GM12892 (cell line): ENCODE results near the gene ASIP.

Experiments used
- DNase-seq: peaks from one replicate; pipeline ENCODE4 v3.0.0; 2011; ENCODE audit not compliant: insufficient read length
- FAIRE-seq: peaks from 2 replicates; lab custom pipeline; 2011; peaks lifted over from hg19 to GRCh38; lab: Jason Lieb, UNC
- POLR2A ChIP-seq: IDR thresholded peaks from 2 replicates; pipeline ENCODE4 v1.6.1; 2011; ENCODE audit warnings: low read depth, low read length, control low read depth
- POLR2AphosphoS5 ChIP-seq: IDR thresholded peaks from 2 replicates; pipeline ENCODE4 v1.6.1; 2011; ENCODE audit warnings: low read depth, low read length, control low read depth
- TAF1 ChIP-seq: IDR thresholded peaks from 2 replicates; pipeline ENCODE4 v1.6.1; 2011; ENCODE audit warnings: low read depth, mild to moderate bottlenecking, control low read depth, low read length, borderline replicate concordance

Gene ASIP

DNA sequence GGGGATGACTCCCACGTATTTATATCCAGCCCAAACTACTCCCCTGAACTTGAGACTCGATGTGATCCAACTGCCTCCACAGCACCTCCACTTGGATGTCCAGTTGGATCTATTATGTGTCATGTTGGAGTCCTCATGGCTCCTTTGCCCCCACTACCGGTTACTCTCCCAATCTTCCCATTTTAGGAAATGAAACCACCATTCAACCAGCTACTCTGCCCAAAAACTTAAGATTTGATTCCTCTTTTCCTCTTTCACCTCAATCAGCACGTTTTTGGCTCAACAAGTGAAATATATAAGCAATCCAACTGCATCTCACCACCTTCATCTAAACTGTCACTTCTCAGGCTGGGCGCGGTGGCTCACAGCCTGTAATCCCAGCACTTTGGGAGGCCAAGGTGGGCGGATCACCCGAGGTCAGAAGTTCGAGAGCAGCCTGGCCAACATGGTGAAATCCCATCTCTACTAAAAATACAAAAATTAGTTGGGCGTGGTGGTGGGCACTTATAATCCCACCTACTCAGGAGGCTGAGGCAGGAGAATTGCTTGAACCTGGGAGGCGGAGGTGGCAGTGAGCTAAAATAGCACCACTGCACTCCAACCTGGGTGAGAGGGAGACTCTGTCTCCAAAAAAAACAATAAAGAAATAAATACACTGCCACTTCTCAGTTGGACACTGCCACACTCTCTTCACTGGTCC lies 58.5 kb downstream of the ASIP start:
- FAIRE-seq = no peak
- TF ChIP-seq POLR2AphosphoS5 = no peak
- TF ChIP-seq TAF1 = no peak
- no peak for TF ChIP-seq POLR2A
- no peak for DNase-seq

DNA sequence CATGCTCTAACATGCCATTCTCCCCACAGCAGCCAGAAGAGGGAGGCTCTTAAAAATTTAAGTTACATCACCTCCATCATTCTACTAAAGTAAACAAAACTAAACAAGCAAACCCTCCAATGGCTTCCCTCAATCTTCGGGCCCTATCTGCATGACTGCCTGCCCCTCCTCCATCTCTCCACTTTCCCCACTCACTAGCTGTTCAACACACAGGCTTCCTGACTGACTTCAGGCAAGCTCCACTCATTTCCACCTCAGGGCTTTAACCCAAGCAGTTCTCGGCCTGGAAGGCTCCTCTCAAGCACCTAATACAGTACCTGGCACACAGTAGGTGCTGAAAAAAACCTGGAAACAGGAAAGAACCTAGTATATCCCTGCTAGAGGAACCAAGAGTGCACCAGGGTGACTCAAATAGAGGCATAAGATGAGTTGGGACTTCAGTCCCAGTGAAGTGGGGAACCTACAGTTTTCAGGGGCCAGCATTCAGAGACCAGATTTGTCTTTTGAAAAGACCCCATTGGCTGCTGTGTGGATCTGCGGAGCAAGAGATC lies 59.1 kb downstream of the ASIP start:
- DNase-seq (no peak), FAIRE-seq (no peak)
- TF ChIP-seq POLR2A (no peak), TAF1 (no peak), POLR2AphosphoS5 (no peak)

DNA sequence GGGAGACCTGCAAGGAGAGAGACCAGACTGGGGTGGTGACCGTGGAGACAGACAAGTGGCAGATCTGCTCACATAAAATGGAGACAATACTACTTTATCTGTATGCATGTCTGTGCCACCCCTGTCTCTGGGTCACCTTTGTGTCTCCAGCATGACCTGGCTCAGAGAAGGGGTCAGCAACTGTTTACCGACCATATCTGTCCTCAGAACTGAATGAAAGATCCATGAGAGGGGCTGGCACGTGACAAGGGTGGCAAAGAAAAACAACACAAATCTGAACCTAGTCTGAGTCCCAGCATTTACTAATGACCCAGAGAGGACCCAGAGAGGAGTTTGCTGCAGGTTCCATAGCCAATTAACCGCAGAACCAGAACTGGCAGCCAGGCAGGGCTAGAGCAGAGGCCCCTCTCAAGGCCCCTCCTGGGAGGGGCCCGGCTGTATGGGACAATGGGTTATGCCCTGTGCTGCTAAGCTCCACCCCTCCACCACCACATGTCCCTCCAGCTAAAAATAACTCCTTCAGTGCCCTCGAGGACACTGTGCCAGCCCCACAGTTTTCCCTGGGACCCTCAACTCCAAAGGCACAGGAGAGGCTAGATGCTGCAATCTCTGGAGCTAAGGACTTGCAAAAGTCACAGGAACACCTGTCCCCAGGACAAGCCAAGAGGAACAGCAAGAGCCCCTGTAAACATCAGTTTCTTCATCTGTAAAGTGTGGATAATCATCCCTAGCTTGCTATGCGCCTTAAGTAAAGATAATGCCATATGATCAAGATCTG lies 59.8 kb downstream of the ASIP start:
- DNase-seq = no peak
- TF ChIP-seq POLR2A = no peak
- peak; percentile 26; the same call in 1 of the 2 replicates for TF ChIP-seq POLR2AphosphoS5
- TF ChIP-seq TAF1 = no peak
- no peak for FAIRE-seq

GRCh38 chr20:34301587-34302311 lies 60.5 kb downstream of the ASIP start:
- DNase-seq (no peak), FAIRE-seq (no peak)
- TF ChIP-seq POLR2A (0 out of 2 replicates have a peak, but pooled peaks have one; percentile 11), POLR2AphosphoS5 (no peak)

DNA sequence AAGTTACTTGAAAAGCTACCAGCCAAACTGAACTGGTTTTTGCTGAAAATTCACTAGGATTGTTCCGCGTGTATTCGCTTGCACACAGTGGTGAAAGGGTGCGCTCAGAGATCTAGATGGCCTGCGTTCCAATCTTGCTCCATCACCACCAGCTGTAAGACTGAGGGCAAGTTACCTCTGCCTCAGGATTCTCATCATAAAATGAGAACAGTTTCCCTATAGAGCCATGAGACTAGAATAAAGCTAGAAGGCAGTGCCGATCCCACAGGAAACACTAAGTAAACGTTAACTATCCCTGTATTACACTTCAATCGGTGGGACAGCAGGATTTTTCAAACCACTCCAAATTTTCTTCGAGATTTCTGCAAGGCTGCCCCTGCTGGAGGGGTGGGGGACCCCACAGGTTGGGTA lies 61.1 kb downstream of the ASIP start:
- TF ChIP-seq POLR2A = no peak
- TF ChIP-seq TAF1 = no peak
- TF ChIP-seq POLR2AphosphoS5 = no peak
- FAIRE-seq = no peak
- no peak for DNase-seq

DNA sequence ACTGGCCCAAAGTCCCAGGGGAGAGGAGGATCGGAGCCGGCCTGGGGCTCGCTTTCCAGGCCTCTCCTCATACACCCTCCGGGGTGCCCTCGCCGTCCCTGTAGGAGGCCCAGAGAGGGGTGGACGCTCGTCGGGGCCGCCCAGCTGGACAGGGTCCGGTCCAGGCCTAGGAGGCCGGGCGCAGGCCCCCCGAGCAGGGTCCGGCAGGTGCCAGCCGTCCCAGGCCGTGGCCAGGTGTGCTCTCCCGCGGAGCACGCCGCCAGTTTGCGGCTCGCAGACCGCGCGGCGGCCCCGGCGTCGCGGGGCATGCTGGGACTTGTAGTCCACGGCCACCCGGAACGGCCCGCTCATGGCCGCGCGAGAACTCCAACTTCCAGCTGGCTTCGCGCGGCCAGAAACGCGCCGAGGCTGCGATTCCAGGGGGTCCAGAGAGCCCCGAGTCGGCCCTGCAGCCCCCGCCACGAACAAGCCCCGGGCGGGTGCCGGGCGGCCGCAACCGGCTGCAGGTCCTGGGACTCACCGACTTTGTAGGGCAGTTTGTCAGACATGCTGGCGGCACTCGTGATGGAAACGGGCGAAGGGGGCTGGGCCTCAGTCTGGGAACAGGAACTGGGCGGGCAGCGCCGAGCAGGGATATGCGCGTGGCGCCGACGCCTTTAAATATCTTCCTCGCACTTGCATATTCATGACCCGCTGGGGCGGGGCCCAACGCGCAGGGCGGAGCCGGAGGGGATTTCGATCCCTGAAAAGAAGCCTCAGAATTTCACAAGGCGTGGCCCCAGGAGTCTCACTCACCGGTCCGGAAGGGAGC lies 61.7 kb downstream of the ASIP start, which contains the start of gene AHCY:
Gene AHCY, minus strand, starts transcription at position 633 of the 811 bp plus-strand sequence. Its CDS starts 85 bp downstream, at position 548.
- FAIRE-seq = peak; percentile 97
- TF ChIP-seq POLR2AphosphoS5 (peak; percentile 59; the same call in 1 of the 2 replicates), TAF1 (peak; percentile 85), POLR2A (peak; percentile 75)

GRCh38 chr20:34305333-34306230 lies 64.4 kb downstream of the ASIP start:
- DNase-seq (no peak), FAIRE-seq (no peak)
- no peak for TF ChIP-seq TAF1
- TF ChIP-seq POLR2A = no peak
- TF ChIP-seq POLR2AphosphoS5 = no peak

More for the DNA sequence above, 61.7 kb downstream of the ASIP start, which contains the start of gene AHCY:
- peak; percentile 95 for DNase-seq

GRCh38 chr20:34309691-34310090 lies 68.5 kb downstream of the ASIP start:
- FAIRE-seq = no peak
- DNase-seq = no peak
- TF ChIP-seq POLR2A (no peak), TAF1 (no peak), POLR2AphosphoS5 (no peak)

DNA sequence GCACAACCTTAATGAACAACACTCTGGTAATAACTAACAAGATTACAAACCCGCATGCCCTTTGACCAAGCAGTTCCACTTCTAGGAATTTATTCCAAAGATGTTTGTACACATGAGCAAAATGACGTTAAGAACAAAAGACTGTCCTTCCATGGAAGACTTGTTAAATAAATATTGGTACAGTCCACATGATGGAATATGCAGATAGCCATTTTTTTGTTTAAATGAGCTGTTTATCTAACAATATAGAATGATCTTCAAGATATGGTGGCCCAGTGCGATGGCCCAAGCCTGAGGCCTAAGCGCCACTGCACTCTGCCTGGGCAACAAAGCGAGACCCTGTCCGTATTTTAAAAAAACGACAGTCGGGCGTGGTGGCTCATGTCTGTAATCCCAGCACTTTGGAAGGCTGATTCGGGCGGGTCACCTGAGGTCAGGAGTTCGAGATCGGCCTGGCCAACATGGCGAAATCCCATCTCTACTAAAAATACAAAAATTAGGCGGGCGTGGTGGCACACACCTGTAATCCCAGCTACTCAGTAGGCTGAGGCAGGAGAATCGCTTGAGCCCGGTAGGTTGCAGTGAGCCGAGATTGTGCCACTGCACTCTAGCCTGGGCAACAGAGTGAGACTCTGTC lies 69.4 kb downstream of the ASIP start:
- TF ChIP-seq POLR2A (no peak), TAF1 (no peak), POLR2AphosphoS5 (no peak)
- FAIRE-seq = no peak
- no peak for DNase-seq
